Measurements from ENCODE around the gene HDAC9. TPM values are rescaled to one million over a fixed set of nuclear protein-coding genes. Genes with fewer than 3 reads are reported as not detected.

Gene HDAC9
- total and polyA plus RNA-seq, 2 experiments from 2014 or later: 32.7 to 101 TPM

- Histone ChIP-seq H3K4me1 (ENCODE audit: low read depth) (peaks cover 23% of the 10 kb centered on the region), H3K27me3 (no peaks in the 10 kb centered on the region), H3K36me3 (no peaks in the 10 kb centered on the region), H3K9me3 (ENCODE audit: low read depth) (no peaks in the 10 kb centered on the region), H3K27ac (peak overlapping the region; percentile 94), H3K4me3 (no peak overlapping the region)
- DNase-seq (ENCODE audit: low read depth in 1 of 2, low spot score in 1 of 2): no peak
- TF ChIP-seq CTCF (IDR thresholded peaks at IDR 0.05; ENCODE audit: low read depth, low read length): no peak
Measured at GRCh38 chr7:18494406-18494805, 1.1 kb upstream of the HDAC9 start.

GRCh38 chr7:18494821-18495408 is 634 bp upstream of the HDAC9 start:
- Histone ChIP-seq H3K4me1 (ENCODE audit: low read depth) (peaks cover 28% of the 10 kb centered on the region), H3K36me3 (no peaks in the 10 kb centered on the region), H3K9me3 (ENCODE audit: low read depth) (no peaks in the 10 kb centered on the region), H3K27me3 (no peaks in the 10 kb centered on the region), H3K27ac (peak overlapping the region; percentile 94), H3K4me3 (peak overlapping the region; percentile 75)
- peak; percentile 39 to 67 for DNase-seq (ENCODE audit: low read depth in 1 of 2, low spot score in 1 of 2)
- TF ChIP-seq CTCF (IDR thresholded peaks at IDR 0.05; ENCODE audit: low read depth, low read length): no peak

GRCh38 chr7:18496341-18496700 is 772 bp downstream of the HDAC9 start:
- peak overlapping the region; percentile 94 for H3K27ac ChIP-seq
- DNase-seq (ENCODE audit: low read depth in 1 of 2, low spot score in 1 of 2): no peak

GRCh38 chr7:18497082-18497481 is 1.5 kb downstream of the HDAC9 start:
- Histone ChIP-seq H3K27me3 (no peaks in the 10 kb centered on the region), H3K4me1 (ENCODE audit: low read depth) (peaks cover 50% of the 10 kb centered on the region), H3K4me3 (peak overlapping the region; percentile 75), H3K9me3 (ENCODE audit: low read depth) (no peaks in the 10 kb centered on the region), H3K27ac (peak overlapping the region; percentile 94), H3K36me3 (no peaks in the 10 kb centered on the region)
- no peak for TF ChIP-seq CTCF (IDR thresholded peaks at IDR 0.05; ENCODE audit: low read depth, low read length)
- no peak for DNase-seq (ENCODE audit: low read depth in 1 of 2, low spot score in 1 of 2)

More at GRCh38 chr7:18496341-18496700, 772 bp downstream of the HDAC9 start:
- no peaks in the 10 kb centered on the region for H3K36me3 ChIP-seq
- no peak for TF ChIP-seq CTCF (IDR thresholded peaks at IDR 0.05; ENCODE audit: low read depth, low read length)
- H3K4me1 ChIP-seq (ENCODE audit: low read depth): peaks cover 42% of the 10 kb centered on the region
- H3K9me3 ChIP-seq (ENCODE audit: low read depth): no peaks in the 10 kb centered on the region
- H3K4me3 ChIP-seq: peak overlapping the region; percentile 75
- H3K27me3 ChIP-seq: no peaks in the 10 kb centered on the region

GRCh38 chr7:18497800-18498199 is 2.3 kb downstream of the HDAC9 start:
- Histone ChIP-seq H3K4me1 (ENCODE audit: low read depth) (peaks cover 51% of the 10 kb centered on the region), H3K36me3 (no peaks in the 10 kb centered on the region), H3K27ac (peak overlapping the region; percentile 94), H3K27me3 (no peaks in the 10 kb centered on the region), H3K4me3 (peak overlapping the region; percentile 75), H3K9me3 (ENCODE audit: low read depth) (no peaks in the 10 kb centered on the region)
- no peak for DNase-seq (ENCODE audit: low read depth in 1 of 2, low spot score in 1 of 2)
- no peak for TF ChIP-seq CTCF (IDR thresholded peaks at IDR 0.05; ENCODE audit: low read depth, low read length)
